ENCODE measurements around the gene LMBRD2. TPM values are rescaled to one million over a fixed set of nuclear protein-coding genes. Genes with fewer than 3 reads are reported as not detected.

LMBRD2 gene
- total and polyA plus RNA-seq, 8 donors: 9.8 to 13.6 (median 12.6) TPM

GRCh38 chr5:36108758-36109460 is 42.8 kb downstream of the LMBRD2 start:
- no peaks in the 10 kb centered on the region for H3K9me3 ChIP-seq
- no peak overlapping the region for H3K4me3 ChIP-seq
- peak in 1 of 4 donors; percentile 25 for DNase-seq
- intact Hi-C loops (cut with DNase I): no loop called here
- peaks cover 0 to 48% of the 10 kb centered on the region in 2 donors for H3K36me3 ChIP-seq
- no peak for ATAC-seq
- H3K4me1 ChIP-seq: no peaks in the 10 kb centered on the region
- TF ChIP-seq CTCF (IDR thresholded peaks at IDR 0.05): no peak
- H3K27ac ChIP-seq: no peak overlapping the region
- H3K27me3 ChIP-seq: no peaks in the 10 kb centered on the region

- H3K36me3 ChIP-seq: peaks cover 0 to 42% of the 10 kb centered on the region in 2 donors
- H3K4me3 ChIP-seq: no peak overlapping the region
- no peaks in the 10 kb centered on the region for H3K9me3 ChIP-seq
- H3K4me1 ChIP-seq: no peaks in the 10 kb centered on the region
- H3K27me3 ChIP-seq: no peaks in the 10 kb centered on the region
- no peak overlapping the region for H3K27ac ChIP-seq
- ATAC-seq: no peak
- intact Hi-C loops (cut with DNase I): no loop called here
- peak in 2 of 4 donors; percentile 44 to 55 for DNase-seq
- TF ChIP-seq CTCF (IDR thresholded peaks at IDR 0.05): no peak
These were observed 45.9 kb downstream of the LMBRD2 start for GRCh38 chr5:36105819-36106218.

DNA sequence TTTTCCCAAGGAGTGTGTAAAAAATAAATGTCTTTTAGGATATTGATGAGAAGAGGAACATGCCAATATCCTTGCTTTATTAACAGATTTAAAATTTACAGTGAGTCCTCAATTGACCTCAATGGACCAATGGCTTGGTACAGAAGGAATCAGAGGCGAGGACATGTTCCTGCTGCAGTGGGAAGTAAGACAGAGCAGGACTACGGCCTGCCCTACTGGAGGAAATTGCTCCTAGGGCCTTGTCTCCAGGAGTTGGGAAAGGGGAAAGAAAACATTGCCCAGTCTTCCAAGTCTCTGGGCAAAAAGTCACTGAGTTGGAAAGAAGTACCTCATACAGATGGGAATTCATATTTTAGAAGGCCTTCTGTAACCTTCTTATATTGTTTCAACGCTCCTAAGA is 51.9 kb downstream of the LMBRD2 start:
- ATAC-seq (no peak), DNase-seq (no peak)
- TF ChIP-seq CTCF (IDR thresholded peaks at IDR 0.05): no peak
- intact Hi-C loops (cut with DNase I): no loop called here
- H3K4me1 ChIP-seq: no peaks in the 10 kb centered on the region
- peaks cover 0 to 11% of the 10 kb centered on the region in 2 donors for H3K36me3 ChIP-seq
- H3K4me3 ChIP-seq: no peak overlapping the region
- H3K27me3 ChIP-seq: no peaks in the 10 kb centered on the region
- no peaks in the 10 kb centered on the region for H3K9me3 ChIP-seq
- H3K27ac ChIP-seq: no peak overlapping the region

DNA sequence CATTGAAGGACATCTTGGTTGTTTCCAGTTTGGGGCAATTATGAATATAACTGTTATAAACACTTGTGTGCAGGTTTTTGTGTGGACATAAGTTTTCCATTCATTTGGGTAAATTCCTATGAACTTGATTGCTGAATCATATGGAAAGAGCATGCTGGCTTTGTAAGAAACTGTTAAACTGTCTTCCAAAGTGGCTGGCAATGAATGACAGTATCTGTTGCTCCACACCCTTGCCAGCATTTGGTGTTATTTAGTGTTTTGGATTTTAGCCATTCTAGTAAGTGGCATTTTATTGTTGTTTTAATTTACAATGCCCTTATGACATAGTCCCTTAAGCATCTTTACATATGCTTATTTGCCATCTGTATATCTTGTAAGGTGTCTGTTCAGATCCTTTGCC is 55.2 kb downstream of the LMBRD2 start:
- Histone ChIP-seq H3K4me1 (no peaks in the 10 kb centered on the region), H3K4me3 (no peak overlapping the region), H3K9me3 (no peaks in the 10 kb centered on the region), H3K27me3 (no peaks in the 10 kb centered on the region), H3K27ac (no peak overlapping the region), H3K36me3 (no peaks in the 10 kb centered on the region)
- intact Hi-C loops (cut with DNase I): no loop called here
- DNase-seq (no peak), ATAC-seq (no peak)
- no peak for TF ChIP-seq CTCF (IDR thresholded peaks at IDR 0.05)

DNA sequence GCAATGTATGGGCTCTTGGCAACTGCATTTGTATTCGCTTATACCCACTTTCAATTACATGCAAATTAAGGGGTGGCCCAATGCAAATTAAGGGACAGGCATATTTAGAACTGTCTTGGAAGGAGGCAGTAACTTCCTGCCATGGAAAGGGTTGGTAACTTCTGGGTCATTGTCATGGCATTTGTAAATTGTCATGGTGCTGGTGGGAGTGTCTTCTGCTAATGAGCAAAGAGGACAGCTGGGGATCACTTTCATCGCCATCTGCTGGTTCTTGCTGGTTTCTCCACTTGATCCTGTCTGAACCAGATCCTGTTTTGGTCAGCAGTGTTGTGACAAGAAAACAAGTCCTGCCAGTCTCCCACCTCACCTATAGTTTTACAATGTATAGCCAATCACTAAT is 61.7 kb downstream of the LMBRD2 start:
- Histone ChIP-seq H3K4me3 (no peak overlapping the region), H3K9me3 (peaks cover 0 to 8% of the 10 kb centered on the region in 2 donors), H3K36me3 (no peaks in the 10 kb centered on the region), H3K4me1 (no peaks in the 10 kb centered on the region), H3K27me3 (no peaks in the 10 kb centered on the region), H3K27ac (no peak overlapping the region)
- intact Hi-C loops (cut with DNase I): no loop called here
- TF ChIP-seq CTCF (IDR thresholded peaks at IDR 0.05): no peak
- DNase-seq (no peak), ATAC-seq (no peak)

Data from left lung (tissue), 10 donors.